Lung (tissue), 12 donors: ENCODE measurements around the gene WDR86. TPM values are rescaled to one million over a fixed set of nuclear protein-coding genes. Genes with fewer than 3 reads are reported as not detected.

Experiments used
- ATAC-seq: fragments of 200-7000 bp; cut with Tn5 transposase; one replicate; pipeline ENCODE4 v1.9.1; 2020; ENCODE audit warnings: moderate number of reproducible peaks; ENCODE audit not compliant: insufficient read depth, low FRiP score
- DNase-seq, 3 donors: peaks; one replicate each; pipeline ENCODE4 v3.0.0-alpha.2; 2013 to 2017
- H3K27ac ChIP-seq, 2 donors: one replicate each; pipeline ENCODE4 v1.5.1; 2013; ENCODE audit warnings: mild to moderate bottlenecking in 2 of 2, moderate library complexity in 2 of 2, control low read depth in 1 of 2, inconsistent platforms in 1 of 2, low read depth in 1 of 2, low read length in 1 of 2
- H3K27me3 ChIP-seq, 3 donors: one replicate each; pipeline ENCODE4 v1.5.1; 2013; ENCODE audit warnings: low read length in 2 of 3; ENCODE audit not compliant: control insufficient read depth in 3 of 3, insufficient read depth in 3 of 3
- H3K36me3 ChIP-seq, 4 donors: one replicate each; pipeline ENCODE4 v1.5.1; 2013; ENCODE audit warnings: low read length in 4 of 4, mild to moderate bottlenecking in 1 of 4, moderate library complexity in 1 of 4; ENCODE audit not compliant: control insufficient read depth in 4 of 4, insufficient read depth in 4 of 4
- H3K4me1 ChIP-seq, 5 donors: one replicate each; pipeline ENCODE4 v1.5.1; 2013; ENCODE audit warnings: low read length in 5 of 5, mild to moderate bottlenecking in 2 of 5, moderate library complexity in 1 of 5; ENCODE audit not compliant: control insufficient read depth in 5 of 5, insufficient read depth in 5 of 5
- H3K4me3 ChIP-seq: one replicate; pipeline ENCODE4 v1.5.1; 2013; ENCODE audit warnings: mild to moderate bottlenecking, control low read depth, moderate library complexity
- H3K9ac ChIP-seq, 2 donors: one replicate each; pipeline ENCODE4 v1.5.1; 2013; ENCODE audit warnings: low read length in 2 of 2, control low read depth in 1 of 2; ENCODE audit not compliant: insufficient read depth in 1 of 2
- H3K9me3 ChIP-seq, 4 donors: one replicate each; pipeline ENCODE4 v1.5.1; 2013; ENCODE audit warnings: low read length in 3 of 4, mild to moderate bottlenecking in 1 of 4, moderate library complexity in 1 of 4; ENCODE audit not compliant: control insufficient read depth in 4 of 4, insufficient read depth in 3 of 4
- WGBS, 2 donors: extraction: QIAGEN DNeasy Blood & Tissue Kit; methylation state at CpG; one replicate each; pipeline ENCODE4 v1.1.7; 2013; 5-methylcytosine and 5-hydroxymethylcytosine counted together
- polyA plus RNA-seq, 2 donors: library from polyadenylated mRNA; stranded (reverse); fragments of 200-250 nt; gene quantifications; one replicate each; pipeline ENCODE4 v1.2.1, GENCODE V29; 2013
- total RNA-seq, 2 donors: library from RNA; depleted of rRNA in 1 of 2; stranded (reverse); fragments of >200 nt in 1 of 2; gene quantifications; one replicate each; pipeline ENCODE4 v1.2.1, GENCODE V29; 2014 to 2021
- TF ChIP-seq, protein P1 (sequence below): IDR thresholded peaks from 2 replicates; pipeline ENCODE4 v1.5.1; 2012; ENCODE audit warnings: mild to moderate bottlenecking; ENCODE audit errors: control extremely low read depth, extremely low read depth
- donor health status: control.
- donor health status: control.
- donor health status: Bipolar disorder and iron deficiency.
- donor health status: healthy.
- donor health status: DM: yes; HTN: yes; CAD: no.

WDR86 gene
- total and polyA plus RNA-seq, 4 donors = 0.81 to 19.7 (median 2.4) TPM

GRCh38 chr7:151424799-151425198, 15.0 kb upstream of the WDR86 start:
- no peaks in the 10 kb centered on the region for H3K36me3 ChIP-seq
- peaks cover 0 to 6% (median 0%) of the 10 kb centered on the region in 4 donors for H3K9me3 ChIP-seq
- no peak overlapping the region for H3K9ac ChIP-seq
- no peaks in the 10 kb centered on the region for H3K27me3 ChIP-seq
- no peak overlapping the region for H3K4me3 ChIP-seq
- TF ChIP-seq, protein P1, sequence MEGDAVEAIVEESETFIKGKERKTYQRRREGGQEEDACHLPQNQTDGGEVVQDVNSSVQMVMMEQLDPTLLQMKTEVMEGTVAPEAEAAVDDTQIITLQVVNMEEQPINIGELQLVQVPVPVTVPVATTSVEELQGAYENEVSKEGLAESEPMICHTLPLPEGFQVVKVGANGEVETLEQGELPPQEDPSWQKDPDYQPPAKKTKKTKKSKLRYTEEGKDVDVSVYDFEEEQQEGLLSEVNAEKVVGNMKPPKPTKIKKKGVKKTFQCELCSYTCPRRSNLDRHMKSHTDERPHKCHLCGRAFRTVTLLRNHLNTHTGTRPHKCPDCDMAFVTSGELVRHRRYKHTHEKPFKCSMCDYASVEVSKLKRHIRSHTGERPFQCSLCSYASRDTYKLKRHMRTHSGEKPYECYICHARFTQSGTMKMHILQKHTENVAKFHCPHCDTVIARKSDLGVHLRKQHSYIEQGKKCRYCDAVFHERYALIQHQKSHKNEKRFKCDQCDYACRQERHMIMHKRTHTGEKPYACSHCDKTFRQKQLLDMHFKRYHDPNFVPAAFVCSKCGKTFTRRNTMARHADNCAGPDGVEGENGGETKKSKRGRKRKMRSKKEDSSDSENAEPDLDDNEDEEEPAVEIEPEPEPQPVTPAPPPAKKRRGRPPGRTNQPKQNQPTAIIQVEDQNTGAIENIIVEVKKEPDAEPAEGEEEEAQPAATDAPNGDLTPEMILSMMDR = no peak
- 76 to 84% methylated on average over 5 of the region's 5 CpGs for WGBS, 2 donors
- peaks cover 0 to 42% (median 18%) of the 10 kb centered on the region in 5 donors for H3K4me1 ChIP-seq
- no peak overlapping the region for H3K27ac ChIP-seq
- no peak for DNase-seq
- no peak for ATAC-seq

GRCh38 chr7:151423936-151424335, 14.1 kb upstream of the WDR86 start:
- H3K4me3 ChIP-seq = no peak overlapping the region
- no peak overlapping the region for H3K27ac ChIP-seq
- no peaks in the 10 kb centered on the region for H3K36me3 ChIP-seq
- WGBS, 2 donors = 80 to 90% methylated on average over 5 of the region's 5 CpGs
- no peak for DNase-seq
- peaks cover 0 to 33% (median 14%) of the 10 kb centered on the region in 5 donors for H3K4me1 ChIP-seq
- no peak for ATAC-seq
- no peaks in the 10 kb centered on the region for H3K27me3 ChIP-seq
- no peak overlapping the region for H3K9ac ChIP-seq
- TF ChIP-seq, protein P1 = no peak
- H3K9me3 ChIP-seq = peaks cover 0 to 6% (median under 1%) of the 10 kb centered on the region in 4 donors

DNA sequence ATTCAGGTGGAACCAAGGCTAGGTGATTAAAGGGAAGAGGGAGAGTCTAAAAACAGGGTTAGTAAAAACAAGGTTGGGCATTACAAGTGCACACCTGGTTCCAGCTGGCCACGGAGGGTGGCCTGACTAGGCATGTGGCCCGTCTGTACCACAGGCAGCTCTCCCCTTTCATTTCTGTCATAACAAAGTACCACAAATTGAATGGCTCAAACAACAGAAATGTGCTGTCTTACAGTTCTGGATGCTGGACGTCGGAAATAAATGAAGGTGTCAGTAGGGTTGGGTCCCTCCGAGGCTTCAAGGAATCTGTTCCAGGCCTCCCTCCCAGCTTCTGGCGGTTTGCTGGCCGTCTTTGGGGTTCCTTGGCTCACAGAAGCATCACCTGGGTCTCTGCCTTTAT, 13.4 kb upstream of the WDR86 start:
- Histone ChIP-seq H3K9ac (no peak overlapping the region), H3K9me3 (peaks cover 0 to 6% (median under 1%) of the 10 kb centered on the region in 4 donors), H3K27ac (no peak overlapping the region), H3K4me3 (no peak overlapping the region), H3K4me1 (peaks cover 0 to 26% (median 11%) of the 10 kb centered on the region in 5 donors), H3K36me3 (no peaks in the 10 kb centered on the region), H3K27me3 (no peaks in the 10 kb centered on the region)
- WGBS, 2 donors = 77 to 90% methylated on average over 7 of the region's 7 CpGs
- no peak for DNase-seq
- ATAC-seq = no peak
- TF ChIP-seq, protein P1 = no peak

- H3K36me3 ChIP-seq = no peaks in the 10 kb centered on the region
- H3K4me1 ChIP-seq = peaks cover 0 to 19% (median 4%) of the 10 kb centered on the region in 5 donors
- no peak overlapping the region for H3K27ac ChIP-seq
- peaks cover 0 to 6% (median under 1%) of the 10 kb centered on the region in 4 donors for H3K9me3 ChIP-seq
- H3K9ac ChIP-seq = no peak overlapping the region
- DNase-seq (no peak), ATAC-seq (no peak)
- 89 to 91% methylated on average over 5 of the region's 5 CpGs for WGBS, 2 donors
- H3K4me3 ChIP-seq = no peak overlapping the region
- TF ChIP-seq, protein P1 = no peak
- H3K27me3 ChIP-seq = no peaks in the 10 kb centered on the region
Measured at GRCh38 chr7:151422212-151422611, 12.4 kb upstream of the WDR86 start.
